ENCODE measurements around the gene CTBS. TPM values are rescaled to one million over a fixed set of nuclear protein-coding genes. Genes with fewer than 3 reads are reported as not detected.

CTBS gene
- total RNA-seq, 1 donor from 2014 or later, result 16.9 TPM

- intact Hi-C loops (cut with micrococcal nuclease), result no loop called here
Observed at GRCh38 chr1:84585803-84586202, 11.6 kb upstream of the CTBS start.

- intact Hi-C loops (cut with micrococcal nuclease), result no loop called here
Observed at GRCh38 chr1:84584126-84584525, 9.9 kb upstream of the CTBS start.

- intact Hi-C loops (cut with micrococcal nuclease), result no loop called here
Observed at GRCh38 chr1:84583648-84584047, 9.4 kb upstream of the CTBS start.

GRCh38 chr1:84582802-84583587 is 8.8 kb upstream of the CTBS start:
- intact Hi-C loops (cut with micrococcal nuclease), result no loop called here

DNA sequence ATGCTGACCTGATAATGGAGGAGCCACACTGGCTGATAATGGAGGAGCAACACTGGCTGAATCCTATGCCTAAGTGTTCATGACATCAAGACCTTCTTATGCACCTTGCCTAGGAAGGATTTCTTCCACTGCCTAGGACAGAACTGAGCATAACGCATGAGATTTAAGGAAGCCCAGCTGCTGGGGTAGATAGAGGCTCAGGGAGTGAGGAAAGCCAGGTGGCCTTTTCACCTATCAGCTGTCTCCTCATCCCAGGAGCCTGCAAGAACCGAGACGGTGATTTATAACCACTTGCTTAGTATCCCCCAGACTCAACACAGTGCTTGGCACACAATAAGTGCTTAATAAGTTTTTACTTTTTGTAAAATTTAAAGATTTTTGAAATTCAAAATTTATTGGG is 7.4 kb upstream of the CTBS start:
- intact Hi-C loops (cut with micrococcal nuclease), result no loop called here

DNA sequence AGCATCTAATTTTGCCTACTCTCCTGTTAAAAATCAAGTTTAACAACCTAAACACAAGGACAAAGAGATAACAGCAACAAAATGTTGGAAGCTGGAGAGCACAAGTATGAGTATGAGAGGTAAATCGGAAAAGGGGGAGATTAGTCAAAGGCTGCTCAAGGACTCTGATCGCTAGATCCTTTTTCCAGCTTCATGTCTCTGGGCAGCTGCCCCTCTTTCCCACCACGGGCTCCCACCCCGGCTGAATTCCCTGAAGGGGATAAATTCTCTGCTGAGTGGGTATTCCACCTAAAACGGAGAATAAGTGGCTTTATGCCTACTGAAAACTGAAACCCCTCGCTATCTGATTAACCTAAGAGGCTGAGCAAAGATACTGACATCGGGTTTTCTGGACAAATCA is 696 bp upstream of the CTBS start:
- intact Hi-C loops (cut with micrococcal nuclease), result loop anchor here (1.0 to 10.0 kb wide), 11 partner anchors 45 to 1130 kb away; partner anchors contain the start of genes BCL10, C1orf52, GNG5 and PRKACB

GRCh38 chr1:84573481-84573966 is 716 bp downstream of the CTBS start:
- intact Hi-C loops (cut with micrococcal nuclease), result loop anchor here (1.0 to 10.0 kb wide), 6 partner anchors 94 to 1131 kb away; partner anchors contain the start of genes C1orf52, RPF1, SYDE2 and ZNHIT6

DNA sequence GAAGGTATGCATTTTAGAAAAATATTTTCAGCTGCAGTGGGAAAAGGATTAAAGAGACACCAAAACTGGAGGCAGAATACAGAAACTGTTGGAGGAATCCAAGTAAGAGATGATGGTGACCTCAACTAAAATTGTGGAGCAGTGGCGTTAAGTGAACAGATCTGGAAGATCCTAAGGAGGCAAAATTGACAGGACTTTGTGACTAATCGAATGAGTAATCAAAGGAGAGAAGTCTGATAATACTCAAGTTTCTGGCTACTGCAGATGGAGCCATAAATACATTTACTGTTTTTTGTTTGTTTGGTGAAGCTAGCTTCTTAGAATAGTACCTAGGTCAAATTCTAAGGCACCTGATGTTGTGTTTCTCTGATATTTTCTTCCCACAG is 3.1 kb downstream of the CTBS start:
- intact Hi-C loops (cut with micrococcal nuclease), result loop anchor here (5.0 to 10.0 kb wide), 4 partner anchors 291 to 1134 kb away; partner anchors contain the start of genes C1orf52, SYDE2 and ZNHIT6

GRCh38 chr1:84570436-84571149 is 3.6 kb downstream of the CTBS start:
- intact Hi-C loops (cut with micrococcal nuclease), result loop anchor here (5.0 to 10.0 kb wide), 4 partner anchors 292 to 1134 kb away; partner anchors contain the start of genes C1orf52, SYDE2 and ZNHIT6

DNA sequence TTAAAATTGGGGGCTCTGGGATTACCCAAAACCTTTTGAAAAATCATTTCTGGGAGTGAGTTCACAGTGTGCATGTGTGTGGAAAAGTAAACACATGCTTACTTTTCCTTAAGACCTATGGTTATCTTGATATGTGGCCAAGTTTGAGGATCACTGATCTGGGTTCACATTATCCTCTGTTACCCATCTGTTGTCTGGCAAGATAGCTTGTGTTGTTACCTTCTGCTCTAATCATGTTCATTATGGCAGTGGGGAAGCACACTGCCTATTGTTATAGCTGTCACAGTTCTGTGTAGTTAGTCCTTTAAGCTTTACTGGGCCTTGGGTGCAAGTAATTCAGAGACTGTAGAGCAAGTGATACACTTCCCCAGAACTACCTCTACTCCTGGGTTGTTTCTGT is 5.0 kb downstream of the CTBS start:
- intact Hi-C loops (cut with micrococcal nuclease), result no loop called here

- intact Hi-C loops (cut with micrococcal nuclease), result no loop called here
Observed at GRCh38 chr1:84550826-84551225, 23.4 kb downstream of the CTBS start.

DNA sequence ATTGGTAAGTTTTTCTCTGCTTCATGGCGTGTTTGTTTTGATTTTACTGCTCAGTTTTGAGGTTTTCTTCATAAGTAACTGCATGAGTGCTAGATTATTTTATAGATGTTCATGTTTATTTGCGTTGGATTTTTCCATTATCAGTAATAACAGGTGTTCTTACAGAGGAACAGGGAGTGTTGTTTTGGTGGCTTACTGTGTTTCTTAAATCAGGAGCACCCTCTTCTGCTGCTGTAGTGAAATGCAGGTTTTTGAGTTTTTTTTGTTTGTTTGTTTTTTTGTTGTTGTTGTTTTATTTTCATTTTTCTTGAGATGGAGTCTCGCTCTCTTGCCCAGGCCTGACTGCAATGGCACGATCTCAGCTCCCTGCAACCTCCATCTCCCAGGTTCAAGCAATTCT is 32.6 kb downstream of the CTBS start:
- intact Hi-C loops (cut with micrococcal nuclease), result no loop called here

GRCh38 chr1:84540759-84541158 is 33.5 kb downstream of the CTBS start:
- intact Hi-C loops (cut with micrococcal nuclease), result no loop called here

DNA sequence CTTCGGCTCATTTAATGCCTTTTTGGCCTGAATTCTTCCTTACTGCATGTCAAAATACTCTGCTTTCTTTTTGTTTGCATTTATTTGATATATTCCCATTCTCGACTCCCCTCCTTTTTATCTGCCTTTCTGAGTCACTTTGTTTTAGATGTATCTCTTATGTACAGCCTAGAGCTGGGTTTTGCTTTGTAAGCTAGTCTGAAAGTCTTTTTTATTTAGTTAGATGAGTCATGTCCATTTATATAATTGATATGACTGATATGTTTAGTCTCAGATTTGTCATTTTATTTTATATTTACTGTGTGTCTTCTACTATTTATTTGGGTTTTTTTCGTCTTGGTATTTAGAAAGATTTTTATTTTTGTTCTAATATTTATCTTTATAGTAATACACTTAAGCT is 34.3 kb downstream of the CTBS start:
- intact Hi-C loops (cut with micrococcal nuclease), result no loop called here

- intact Hi-C loops (cut with micrococcal nuclease), result no loop called here
Observed at GRCh38 chr1:84538599-84538998, 35.6 kb downstream of the CTBS start.

DNA sequence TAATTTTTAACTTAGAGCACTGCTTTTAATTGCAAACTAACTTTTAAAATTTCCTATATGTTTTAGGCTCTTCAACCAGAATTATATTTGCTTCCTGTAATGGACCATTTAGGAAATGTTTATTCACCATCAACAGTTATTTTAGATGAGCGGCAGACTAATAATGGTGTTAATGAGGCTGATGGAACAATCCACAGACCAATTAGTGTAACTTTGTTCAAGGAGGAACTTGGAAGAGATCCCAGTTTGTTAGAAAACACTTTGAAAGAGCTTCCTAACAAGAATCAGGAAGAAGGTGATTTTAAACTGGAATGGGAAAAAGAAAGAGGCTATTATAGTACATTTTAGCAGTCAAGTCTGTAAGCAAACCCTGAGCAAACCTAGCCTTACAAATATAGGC is 48.5 kb downstream of the CTBS start:
- intact Hi-C loops (cut with micrococcal nuclease), result no loop called here

- intact Hi-C loops (cut with micrococcal nuclease), result no loop called here
Observed at GRCh38 chr1:84524590-84524989, 49.6 kb downstream of the CTBS start.

DNA sequence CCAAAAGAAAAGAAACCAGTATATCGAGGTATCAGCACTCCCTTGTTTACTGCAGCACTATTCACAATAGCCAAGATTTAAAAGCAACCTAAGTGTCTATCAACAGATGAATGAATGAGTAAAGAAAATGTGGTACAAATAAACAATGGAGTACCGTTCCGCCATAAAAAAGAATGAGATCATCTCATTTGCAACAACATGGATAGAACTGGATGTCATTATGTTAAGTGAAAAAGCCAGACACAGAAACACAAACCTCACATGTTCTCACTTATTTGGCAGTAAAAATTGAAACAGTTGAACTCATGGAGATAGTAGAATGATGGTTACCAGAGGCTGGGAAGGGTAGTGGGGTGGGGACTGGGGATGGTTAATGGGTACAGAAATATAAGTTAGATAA is 63.6 kb downstream of the CTBS start:
- intact Hi-C loops (cut with micrococcal nuclease), result no loop called here

- intact Hi-C loops (cut with micrococcal nuclease), result no loop called here
Observed at GRCh38 chr1:84510165-84510564, 64.1 kb downstream of the CTBS start.

GRCh38 chr1:84509029-84509428 is 65.2 kb downstream of the CTBS start:
- intact Hi-C loops (cut with micrococcal nuclease), result loop anchor here (5.0 to 10.0 kb wide), 5 partner anchors 346 to 768 kb away; partner anchors contain the start of genes BCL10, MCOLN2 and SYDE2

GRCh38 chr1:84508510-84508909 is 65.7 kb downstream of the CTBS start:
- intact Hi-C loops (cut with micrococcal nuclease), result loop anchor here (5.0 to 10.0 kb wide), 5 partner anchors 346 to 769 kb away; partner anchors contain the start of genes BCL10, MCOLN2 and SYDE2

DNA sequence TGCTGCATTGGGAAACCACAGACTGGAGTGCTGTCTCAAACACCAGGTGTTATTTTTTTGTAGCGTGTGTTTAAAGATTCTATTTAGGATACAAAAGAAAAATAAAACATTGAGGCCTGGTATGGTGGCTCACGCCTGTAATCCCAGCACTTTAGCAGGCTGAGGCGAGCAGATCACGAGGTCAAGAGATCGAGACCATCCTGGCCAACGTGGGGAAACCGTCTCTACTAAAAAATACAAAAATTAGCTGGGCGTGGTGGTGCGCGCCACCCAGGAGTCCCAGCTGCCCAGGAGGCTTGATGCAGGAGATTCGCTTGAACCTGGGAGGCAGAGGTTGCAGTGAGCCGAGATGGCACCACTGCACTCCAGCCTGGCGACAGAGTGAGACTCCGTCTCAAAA is 66.4 kb downstream of the CTBS start:
- intact Hi-C loops (cut with micrococcal nuclease), result loop anchor here (2.0 to 10.0 kb wide), 7 partner anchors 73 to 769 kb away; partner anchors contain the start of genes BCL10, C1orf52, MCOLN2 and SYDE2

All from T-helper 2 cell treated with Interferon-gamma antibody and Interleukin-4, amounts not matched to agents 100 ng/mL and 5 ng/mL, for 36 hours (primary cell).